Measurements from ENCODE around the gene FGFBP3.

GRCh38 chr10:91885362-91886079 is 23.8 kb downstream of the FGFBP3 start:
- TF ChIP-seq CTCF (IDR thresholded peaks at IDR 0.05; ENCODE audit: low read length), result no peak
- no peak for TF ChIP-seq EZH2 (IDR thresholded peaks at IDR 0.05; ENCODE audit: borderline replicate concordance, low read length)

Measured in OCI-LY1 (cell line).